ENCODE results near the gene TPRN.

The TPRN gene

GRCh38 chr9:137217276-137218211 is 17.0 kb upstream of the TPRN start:
- TF ChIP-seq REST (IDR thresholded peaks at IDR 0.05; ENCODE audit: insufficient read depth in 1 of 2, low read depth in 2 of 2, low read length in 2 of 2) (no peak), POLR2AphosphoS5 (IDR thresholded peaks at IDR 0.05; ENCODE audit: low read depth, low read length) (peak; percentile 86), TAF1 (IDR thresholded peaks at IDR 0.05; ENCODE audit: borderline replicate concordance, insufficient read depth, low read length) (0 out of 2 replicates have a peak, but pooled peaks have one; percentile 45)

- TF ChIP-seq SIN3A (IDR thresholded peaks at IDR 0.05; ENCODE audit: borderline replicate concordance, insufficient read depth, low read length) (no peak), FOXP2 (optimal IDR thresholded peaks at IDR 0.05; ENCODE audit: borderline replicate concordance, extremely low read depth, extremely low read length, insufficient read depth) (no peak), REST (IDR thresholded peaks at IDR 0.05; ENCODE audit: insufficient read depth in 1 of 2, low read depth in 2 of 2, low read length in 2 of 2) (no peak), POLR2AphosphoS5 (IDR thresholded peaks at IDR 0.05; ENCODE audit: low read depth, low read length) (no peak), TAF1 (IDR thresholded peaks at IDR 0.05; ENCODE audit: borderline replicate concordance, insufficient read depth, low read length) (no peak)
Measured at GRCh38 chr9:137216188-137216965, 15.8 kb upstream of the TPRN start.

- TF ChIP-seq POLR2AphosphoS5 (IDR thresholded peaks at IDR 0.05; ENCODE audit: low read depth, low read length): no peak
- TF ChIP-seq TAF1 (IDR thresholded peaks at IDR 0.05; ENCODE audit: borderline replicate concordance, insufficient read depth, low read length): no peak
- TF ChIP-seq SIN3A (IDR thresholded peaks at IDR 0.05; ENCODE audit: borderline replicate concordance, insufficient read depth, low read length): no peak
- no peak for TF ChIP-seq REST (IDR thresholded peaks at IDR 0.05; ENCODE audit: insufficient read depth in 1 of 2, low read depth in 2 of 2, low read length in 2 of 2)
- TF ChIP-seq FOXP2 (optimal IDR thresholded peaks at IDR 0.05; ENCODE audit: borderline replicate concordance, extremely low read depth, extremely low read length, insufficient read depth): no peak
Measured at GRCh38 chr9:137215196-137215986, 14.8 kb upstream of the TPRN start.

GRCh38 chr9:137214620-137215019 is 14.1 kb upstream of the TPRN start:
- TF ChIP-seq REST (IDR thresholded peaks at IDR 0.05; ENCODE audit: insufficient read depth in 1 of 2, low read depth in 2 of 2, low read length in 2 of 2): no peak
- TF ChIP-seq SIN3A (IDR thresholded peaks at IDR 0.05; ENCODE audit: borderline replicate concordance, insufficient read depth, low read length): no peak
- TF ChIP-seq POLR2AphosphoS5 (IDR thresholded peaks at IDR 0.05; ENCODE audit: low read depth, low read length): no peak
- TF ChIP-seq FOXP2 (optimal IDR thresholded peaks at IDR 0.05; ENCODE audit: borderline replicate concordance, extremely low read depth, extremely low read length, insufficient read depth): no peak
- no peak for TF ChIP-seq TAF1 (IDR thresholded peaks at IDR 0.05; ENCODE audit: borderline replicate concordance, insufficient read depth, low read length)
